ENCODE results near the gene PTPN14. TPM values are rescaled to one million over a fixed set of nuclear protein-coding genes. Genes with fewer than 3 reads are reported as not detected.

Gene PTPN14
- total and polyA plus RNA-seq, 8 donors = 14.9 to 38.0 (median 17.9) TPM

- no peak overlapping the region for H3K4me3 ChIP-seq
- TF ChIP-seq CTCF (IDR thresholded peaks at IDR 0.05) = no peak
- H3K27ac ChIP-seq = no peak overlapping the region
- H3K36me3 ChIP-seq = no peaks in the 10 kb centered on the region
- DNase-seq = peak in 1 of 4 donors; percentile 16
- intact Hi-C loops (cut with DNase I) = no loop called here
- H3K9me3 ChIP-seq = no peaks in the 10 kb centered on the region
- ATAC-seq = peak; percentile 68
- peaks cover 6 to 9% of the 10 kb centered on the region in 2 donors for H3K4me1 ChIP-seq
- H3K27me3 ChIP-seq = no peaks in the 10 kb centered on the region
Measured at GRCh38 chr1:214541693-214542092, 9.7 kb downstream of the PTPN14 start.

- ATAC-seq (peak; percentile 35), DNase-seq (no peak)
- no peak overlapping the region for H3K4me3 ChIP-seq
- H3K27ac ChIP-seq = no peak overlapping the region
- peaks cover 6 to 9% of the 10 kb centered on the region in 2 donors for H3K4me1 ChIP-seq
- H3K27me3 ChIP-seq = no peaks in the 10 kb centered on the region
- intact Hi-C loops (cut with DNase I) = no loop called here
- no peaks in the 10 kb centered on the region for H3K9me3 ChIP-seq
- TF ChIP-seq CTCF (IDR thresholded peaks at IDR 0.05) = no peak
- no peaks in the 10 kb centered on the region for H3K36me3 ChIP-seq
Measured at GRCh38 chr1:214541206-214541605, 10.2 kb downstream of the PTPN14 start.

- TF ChIP-seq CTCF (IDR thresholded peaks at IDR 0.05) = no peak
- H3K36me3 ChIP-seq = no peaks in the 10 kb centered on the region
- ATAC-seq (peak; percentile 48), DNase-seq (no peak)
- H3K27me3 ChIP-seq = no peaks in the 10 kb centered on the region
- no peaks in the 10 kb centered on the region for H3K9me3 ChIP-seq
- intact Hi-C loops (cut with DNase I) = no loop called here
- no peak overlapping the region for H3K27ac ChIP-seq
- H3K4me3 ChIP-seq = no peak overlapping the region
- peaks cover 6 to 9% of the 10 kb centered on the region in 2 donors for H3K4me1 ChIP-seq
Measured at GRCh38 chr1:214540324-214540723, 11.1 kb downstream of the PTPN14 start.

- Histone ChIP-seq H3K4me3 (no peak overlapping the region), H3K36me3 (no peaks in the 10 kb centered on the region), H3K27me3 (no peaks in the 10 kb centered on the region), H3K9me3 (no peaks in the 10 kb centered on the region), H3K27ac (no peak overlapping the region), H3K4me1 (peaks cover 6 to 9% of the 10 kb centered on the region in 2 donors)
- DNase-seq (peak in 1 of 4 donors; percentile 54), ATAC-seq (peak; percentile 10)
- TF ChIP-seq CTCF (IDR thresholded peaks at IDR 0.05) = no peak
- intact Hi-C loops (cut with DNase I) = no loop called here
Measured at GRCh38 chr1:214538496-214538895, 12.9 kb downstream of the PTPN14 start.

GRCh38 chr1:214537872-214538473, 13.4 kb downstream of the PTPN14 start:
- no peak for DNase-seq
- Histone ChIP-seq H3K36me3 (no peaks in the 10 kb centered on the region), H3K4me1 (peaks cover 6 to 9% of the 10 kb centered on the region in 2 donors), H3K9me3 (no peaks in the 10 kb centered on the region), H3K27me3 (no peaks in the 10 kb centered on the region), H3K27ac (no peak overlapping the region), H3K4me3 (no peak overlapping the region)
- peak; percentile 71 for ATAC-seq
- TF ChIP-seq CTCF (IDR thresholded peaks at IDR 0.05) = no peak
- intact Hi-C loops (cut with DNase I) = no loop called here
